ENCODE measurements around the gene ZNF668. TPM values are rescaled to one million over a fixed set of nuclear protein-coding genes. Genes with fewer than 3 reads are reported as not detected.

Gene ZNF668
- total RNA-seq, 4 donors from 2014 or later, result 8.6 to 22.5 (median 12.6) TPM

DNA sequence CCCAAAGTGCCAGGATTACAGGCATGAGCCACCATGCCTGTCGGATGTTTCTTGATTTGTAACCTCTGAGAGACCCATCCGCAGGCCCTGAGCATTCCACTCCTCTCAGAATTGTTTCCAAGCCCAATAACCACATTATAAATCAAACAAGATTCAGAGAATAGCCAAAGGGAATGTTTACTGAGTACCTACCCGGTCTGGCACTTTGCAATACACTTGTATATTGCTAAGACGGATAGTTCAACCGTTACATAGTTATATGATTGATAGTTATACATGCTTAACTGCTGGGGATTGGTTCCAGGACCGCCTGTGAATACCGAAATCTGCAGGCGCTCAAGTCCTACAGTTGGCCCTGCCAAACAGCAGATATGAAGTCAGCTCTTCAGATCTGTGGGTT, 40.4 kb upstream of the ZNF668 start:
- Histone ChIP-seq H3K27ac (peak overlapping the region in 3 of 4 donors; percentile 44 to 62 (median 62)), H3K9me3 (no peaks in the 10 kb centered on the region), H3K4me1 (peaks cover 0 to 57% (median 11%) of the 10 kb centered on the region in 3 donors), H3K27me3 (no peaks in the 10 kb centered on the region), H3K4me3 (no peak overlapping the region), H3K36me3 (peaks cover 0 to 40% of the 10 kb centered on the region in 2 donors)
- TF ChIP-seq POLR2AphosphoS5 (IDR thresholded peaks at IDR 0.05) (no peak), EP300 (IDR thresholded peaks at IDR 0.05) (no peak), POLR2A (IDR thresholded peaks at IDR 0.05) (no peak)
- TF ChIP-seq, protein P1, sequence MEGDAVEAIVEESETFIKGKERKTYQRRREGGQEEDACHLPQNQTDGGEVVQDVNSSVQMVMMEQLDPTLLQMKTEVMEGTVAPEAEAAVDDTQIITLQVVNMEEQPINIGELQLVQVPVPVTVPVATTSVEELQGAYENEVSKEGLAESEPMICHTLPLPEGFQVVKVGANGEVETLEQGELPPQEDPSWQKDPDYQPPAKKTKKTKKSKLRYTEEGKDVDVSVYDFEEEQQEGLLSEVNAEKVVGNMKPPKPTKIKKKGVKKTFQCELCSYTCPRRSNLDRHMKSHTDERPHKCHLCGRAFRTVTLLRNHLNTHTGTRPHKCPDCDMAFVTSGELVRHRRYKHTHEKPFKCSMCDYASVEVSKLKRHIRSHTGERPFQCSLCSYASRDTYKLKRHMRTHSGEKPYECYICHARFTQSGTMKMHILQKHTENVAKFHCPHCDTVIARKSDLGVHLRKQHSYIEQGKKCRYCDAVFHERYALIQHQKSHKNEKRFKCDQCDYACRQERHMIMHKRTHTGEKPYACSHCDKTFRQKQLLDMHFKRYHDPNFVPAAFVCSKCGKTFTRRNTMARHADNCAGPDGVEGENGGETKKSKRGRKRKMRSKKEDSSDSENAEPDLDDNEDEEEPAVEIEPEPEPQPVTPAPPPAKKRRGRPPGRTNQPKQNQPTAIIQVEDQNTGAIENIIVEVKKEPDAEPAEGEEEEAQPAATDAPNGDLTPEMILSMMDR (IDR thresholded peaks at IDR 0.05), result no peak
- ATAC-seq, result no peak
- WGBS, 2 donors (ENCODE audit: low coverage in 1 of 2), result 48 to 58% methylated on average over 3 to 8 of the region's 8 CpGs

DNA sequence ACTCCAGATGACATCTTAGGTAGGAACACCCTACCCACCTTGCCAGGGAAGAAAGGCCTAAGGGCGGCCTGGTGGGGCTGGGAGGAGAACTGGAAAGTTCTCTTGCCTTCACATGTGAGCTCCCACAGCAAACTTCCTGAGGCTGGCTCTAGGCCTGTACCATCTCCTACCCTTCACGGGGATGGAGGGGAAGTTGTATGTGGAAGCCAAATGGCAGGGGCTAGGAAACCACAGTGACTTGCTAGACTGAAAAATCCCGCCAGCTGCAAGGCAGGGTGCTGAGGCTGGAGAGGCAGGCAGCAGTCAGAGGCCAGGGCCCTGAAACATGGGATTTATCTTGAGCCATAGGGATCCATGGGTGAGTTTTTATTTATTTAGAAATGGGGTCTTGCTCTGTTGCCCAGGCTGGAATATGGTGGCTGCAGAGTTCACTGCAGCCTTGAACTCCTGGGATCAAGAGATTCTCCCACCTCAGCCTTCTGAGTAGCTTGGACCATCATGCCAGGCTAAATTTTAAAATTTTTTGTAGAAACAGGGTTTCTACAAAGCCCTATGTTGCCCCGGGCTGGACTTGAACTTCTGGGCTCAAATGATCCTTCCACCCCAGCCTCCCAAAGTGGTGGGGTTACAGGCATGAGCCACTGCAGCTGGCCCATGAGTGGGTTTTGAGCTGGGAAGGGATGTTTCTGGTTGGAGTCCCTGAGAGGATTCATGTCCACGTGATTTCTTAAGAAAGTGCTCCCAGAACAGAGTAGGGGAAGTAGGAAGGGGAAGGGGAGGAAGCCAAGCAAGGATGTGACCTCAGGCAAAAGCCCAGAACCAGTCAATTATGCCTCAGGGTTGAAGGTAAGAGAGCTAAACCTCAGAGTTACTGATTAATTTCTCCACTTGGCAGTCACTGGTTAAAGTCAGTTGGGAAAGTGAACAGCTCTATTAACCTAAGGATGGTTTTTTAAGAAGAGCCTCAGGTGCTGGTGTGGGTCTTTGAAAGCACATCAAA, 39.4 kb upstream of the ZNF668 start:
- Histone ChIP-seq H3K9me3 (no peaks in the 10 kb centered on the region), H3K27me3 (no peaks in the 10 kb centered on the region), H3K4me1 (peaks cover 0 to 57% (median 10%) of the 10 kb centered on the region in 3 donors), H3K4me3 (no peak overlapping the region), H3K36me3 (peaks cover 0 to 43% of the 10 kb centered on the region in 2 donors), H3K27ac (peak overlapping the region in 3 of 4 donors; percentile 44 to 62 (median 62))
- ATAC-seq, result no peak
- 59 to 70% methylated on average over 2 to 5 of the region's 5 CpGs for WGBS, 2 donors (ENCODE audit: low coverage in 1 of 2)
- TF ChIP-seq, protein P1 (IDR thresholded peaks at IDR 0.05), result no peak
- no peak for TF ChIP-seq POLR2AphosphoS5 (IDR thresholded peaks at IDR 0.05)
- TF ChIP-seq EP300 (IDR thresholded peaks at IDR 0.05), result no peak
- no peak for TF ChIP-seq POLR2A (IDR thresholded peaks at IDR 0.05)

DNA sequence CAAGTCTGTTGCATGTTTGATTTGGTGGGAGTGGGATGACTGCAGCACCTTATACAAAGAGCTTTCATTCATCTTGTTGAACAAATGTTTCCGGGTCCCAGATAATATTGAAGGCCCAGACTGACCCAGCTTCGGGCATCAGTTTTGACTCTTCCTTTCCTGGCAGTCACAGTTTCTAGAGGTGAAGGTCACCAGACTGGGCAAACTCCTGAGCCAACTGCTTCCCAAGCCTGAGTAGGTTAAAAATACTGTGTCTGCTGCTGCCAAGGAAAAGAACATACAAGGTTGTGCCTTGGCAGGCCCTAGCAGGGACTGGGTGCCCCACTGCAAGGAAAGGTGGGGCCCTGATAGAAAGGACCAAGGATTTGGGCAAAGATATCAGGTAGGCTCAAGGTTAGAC, 38.7 kb upstream of the ZNF668 start:
- ATAC-seq, result no peak
- H3K36me3 ChIP-seq, result peaks cover 0 to 43% of the 10 kb centered on the region in 2 donors
- TF ChIP-seq, protein P1 (IDR thresholded peaks at IDR 0.05), result no peak
- TF ChIP-seq EP300 (IDR thresholded peaks at IDR 0.05), result no peak
- no peaks in the 10 kb centered on the region for H3K9me3 ChIP-seq
- WGBS, 2 donors (ENCODE audit: low coverage in 1 of 2), result no CpG with 5 or more reads among the region's 2 CpGs
- H3K27ac ChIP-seq, result peak overlapping the region in 2 of 4 donors; percentile 44 to 62
- no peak overlapping the region for H3K4me3 ChIP-seq
- H3K27me3 ChIP-seq, result no peaks in the 10 kb centered on the region
- peaks cover 0 to 58% (median 10%) of the 10 kb centered on the region in 3 donors for H3K4me1 ChIP-seq

DNA sequence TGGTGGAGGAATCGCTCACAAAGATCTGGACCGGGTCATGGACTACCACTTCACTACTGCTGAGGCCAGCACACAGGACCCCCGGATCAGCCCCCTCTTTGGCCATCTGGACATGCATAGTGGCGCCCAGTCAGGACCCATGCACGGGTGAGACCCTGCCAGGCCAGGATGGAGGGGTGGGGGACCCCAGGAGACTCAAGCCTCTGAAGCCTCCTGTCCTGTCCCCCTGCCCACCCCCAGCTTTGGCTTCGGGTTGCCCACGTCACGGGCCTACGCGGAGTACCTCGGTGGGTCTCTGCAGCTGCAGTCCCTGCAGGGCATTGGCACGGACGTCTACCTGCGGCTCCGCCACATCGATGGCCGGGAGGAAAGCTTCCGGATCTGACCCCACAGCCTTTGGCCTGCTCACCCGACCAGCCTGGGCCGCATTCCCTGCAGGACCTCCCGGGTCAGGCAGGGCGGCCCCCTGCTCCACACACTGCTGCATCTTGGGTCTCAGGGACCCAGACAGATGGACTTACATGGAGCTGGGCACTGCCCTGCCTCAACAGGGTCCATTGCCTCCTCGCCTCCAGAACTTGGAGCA, 37.9 kb upstream of the ZNF668 start:
- Histone ChIP-seq H3K36me3 (peaks cover 0 to 43% of the 10 kb centered on the region in 2 donors), H3K27me3 (no peaks in the 10 kb centered on the region), H3K27ac (no peak overlapping the region), H3K9me3 (no peaks in the 10 kb centered on the region), H3K4me1 (peaks cover 0 to 61% (median 9%) of the 10 kb centered on the region in 3 donors), H3K4me3 (no peak overlapping the region)
- no CpG with 5 or more reads among the region's 23 CpGs for WGBS, 2 donors (ENCODE audit: low coverage in 1 of 2)
- ATAC-seq, result no peak
- TF ChIP-seq POLR2AphosphoS5 (IDR thresholded peaks at IDR 0.05) (no peak), POLR2A (IDR thresholded peaks at IDR 0.05) (no peak)
- TF ChIP-seq, protein P1 (IDR thresholded peaks at IDR 0.05), result no peak
